Spleen (tissue), 11 donors: Measurements from ENCODE around the gene SMARCA4. TPM values are rescaled to one million over a fixed set of nuclear protein-coding genes. Genes with fewer than 3 reads are reported as not detected.

Experiments used
- DNase-seq: peaks from one replicate; pipeline ENCODE4 v3.0.0-alpha.2; 2020
- H3K27ac ChIP-seq, 8 donors: fragments of 200-600 bp; sonication (generic) in 7 of 8; 1 replicate in 4 of 8; 2 replicates in 4 of 8; pipeline versions ENCODE4 v1.5.0 to v1.8.0; 2016 to 2021; ENCODE audit warnings: inconsistent platforms in 4 of 8, mild to moderate bottlenecking in 4 of 8, moderate library complexity in 1 of 8
- H3K27me3 ChIP-seq, 7 donors: fragments of 200-600 bp; sonication (generic) in 6 of 7; replicated peaks in 1 of 7; 1 replicate in 4 of 7; 2 replicates in 3 of 7; pipeline versions ENCODE4 v1.5.0 to v1.8.0; 2016 to 2021; ENCODE audit warnings: inconsistent platforms in 3 of 7, mild to moderate bottlenecking in 1 of 7
- H3K36me3 ChIP-seq, 6 donors: fragments of 200-600 bp; sonication (generic) in 5 of 6; 1 replicate in 4 of 6; 2 replicates in 2 of 6; pipeline versions ENCODE4 v1.5.0 to v1.8.0; 2016 to 2021; ENCODE audit warnings: inconsistent platforms in 2 of 6
- H3K4me1 ChIP-seq, 6 donors: fragments of 200-600 bp; sonication (generic) in 5 of 6; 1 replicate in 3 of 6; 2 replicates in 3 of 6; pipeline versions ENCODE4 v1.5.0 to v1.8.0; 2016 to 2021; ENCODE audit warnings: inconsistent platforms in 3 of 6
- H3K4me3 ChIP-seq, 8 donors: fragments of 200-600 bp; sonication (generic) in 7 of 8; 1 replicate in 4 of 8; 2 replicates in 4 of 8; pipeline versions ENCODE4 v1.5.0 to v1.8.0; 2016 to 2021; ENCODE audit warnings: inconsistent platforms in 4 of 8, mild to moderate bottlenecking in 4 of 8, moderate library complexity in 2 of 8
- H3K9me3 ChIP-seq, 8 donors: fragments of 200-600 bp; sonication (generic) in 7 of 8; 1 replicate in 4 of 8; 2 replicates in 4 of 8; pipeline versions ENCODE4 v1.5.0 to v1.8.0; 2016 to 2021; ENCODE audit warnings: inconsistent platforms in 4 of 8
- CTCF ChIP-seq, 11 experiments: fragments of 200-600 bp in 7 of 11; fragments of 450-650 bp in 4 of 11; sonication (generic) in 4 of 11; IDR thresholded peaks in 8 of 11; conservative IDR thresholded peaks in 3 of 11; 1 replicate in 7 of 11; 2 replicates in 4 of 11; pipeline versions ENCODE4 v1.4.0 to v1.8.0; 2016 to 2021; ENCODE audit warnings: antibody characterized with exemption in 11 of 11, inconsistent platforms in 4 of 11, mild to moderate bottlenecking in 1 of 11
- POLR2A ChIP-seq, 3 donors: fragments of 450-650 bp; IDR thresholded peaks; one replicate each; pipeline ENCODE4 v1.5.1; 2017; ENCODE audit warnings: antibody characterized with exemption in 3 of 3, mild to moderate bottlenecking in 1 of 3
- POLR2AphosphoS5 ChIP-seq, 3 donors: sonication (generic); formaldehyde crosslinking; IDR thresholded peaks; one replicate each; pipeline ENCODE4 v1.5.1; 2017; ENCODE audit warnings: antibody characterized with exemption in 3 of 3
- WGBS, 5 donors: extraction: QIAGEN DNeasy Blood & Tissue Kit in 3 of 5; methylation state at CpG; one replicate each; pipeline versions ENCODE4 v1.1.5 to v1.1.7; 2013 to 2018; 5-methylcytosine and 5-hydroxymethylcytosine counted together
- intact Hi-C: fragments of 100-400 bp; cut with DNase I; formaldehyde crosslinking; loops from one replicate; pipeline ENCODE4 v1.15.0; 2023; ENCODE audit warnings: low total_unique reads
- polyA plus RNA-seq, 3 donors: library from polyadenylated mRNA; stranded (reverse); fragments of 200-250 nt; gene quantifications; one replicate each; pipeline ENCODE4 v1.2.1, GENCODE V29; 2013
- total RNA-seq, 7 donors: library from RNA; depleted of rRNA in 3 of 7; stranded (reverse); fragments of >200 nt in 3 of 7; fragmentation: NEBNext Ultra II Directional in 4 of 7; extraction: Animal tissue kit (Norgen Biotek cat#: 25700) in 4 of 7; gene quantifications; one replicate each; pipeline versions ENCODE4 v1.1.0 to v1.2.1, GENCODE V29; 2016 to 2021
- donor health status: healthy with polysubstance abuse.
- donor health status: DM: no; HTN: no; CAD: no; lungs with moderate emphysema.
- donor health status: DM: no; HTN: no; CAD: no.
- donor health status: Bipolar disorder and iron deficiency.
- donor health status: healthy.
- donor health status: DM: no; HTN: no; CAD: no.
- donor health status: DM: yes; HTN: yes; CAD: no.

Gene SMARCA4
- total and polyA plus RNA-seq, 10 donors: 41.6 to 95.6 (median 65.8) TPM

- Histone ChIP-seq H3K27me3 (no peaks in the 10 kb centered on the region), H3K4me3 (no peak overlapping the region), H3K36me3 (peaks cover 4 to 89% (median 75%) of the 10 kb centered on the region in 6 donors), H3K27ac (no peak overlapping the region), H3K4me1 (peaks cover 0 to 2% (median 0%) of the 10 kb centered on the region in 6 donors), H3K9me3 (no peaks in the 10 kb centered on the region)
- 92 to 97% (median 96%) methylated on average over 11 to 32 of the region's 32 CpGs for WGBS, 5 donors
- intact Hi-C loops: no loop called here
- DNase-seq: no peak
- TF ChIP-seq POLR2A (IDR thresholded peaks at IDR 0.05) (no peak), POLR2AphosphoS5 (IDR thresholded peaks at IDR 0.05) (no peak), CTCF (IDR thresholded peaks at IDR 0.05 in 8 of 11, conservative IDR thresholded peaks at IDR 0.05 in 3 of 11) (no peak)
Measured at GRCh38 chr19:10986301-10987127, 25.7 kb downstream of the SMARCA4 start.

DNA sequence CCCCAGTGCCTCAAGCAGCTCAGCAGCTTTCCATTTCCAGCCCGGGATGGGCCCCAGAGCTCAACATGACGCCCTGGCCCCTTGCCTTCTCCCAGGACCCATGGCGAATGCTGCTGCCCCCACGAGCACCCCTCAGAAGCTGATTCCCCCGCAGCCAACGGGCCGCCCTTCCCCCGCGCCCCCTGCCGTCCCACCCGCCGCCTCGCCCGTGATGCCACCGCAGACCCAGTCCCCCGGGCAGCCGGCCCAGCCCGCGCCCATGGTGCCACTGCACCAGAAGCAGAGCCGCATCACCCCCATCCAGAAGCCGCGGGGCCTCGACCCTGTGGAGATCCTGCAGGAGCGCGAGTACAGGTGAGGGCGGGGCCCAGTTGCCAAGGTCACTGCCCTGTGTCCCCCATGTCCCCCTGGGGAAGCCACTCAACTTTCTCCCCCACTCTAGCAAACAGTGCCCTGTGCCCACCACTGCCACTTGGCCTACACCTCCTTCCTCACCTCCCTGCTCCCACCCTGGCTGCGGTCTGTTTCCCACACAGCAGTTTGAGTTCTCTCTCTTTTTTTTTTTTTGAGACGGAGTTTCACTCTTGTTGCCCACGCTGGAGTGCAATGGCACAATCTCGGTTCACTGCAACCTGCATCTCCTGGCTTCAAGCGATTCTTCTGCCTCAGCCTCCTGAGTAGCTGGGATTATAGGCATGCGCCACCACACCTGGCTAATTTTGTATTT, 26.9 kb downstream of the SMARCA4 start:
- 94 to 99% (median 95%) methylated on average over 18 to 32 of the region's 32 CpGs for WGBS, 5 donors
- H3K9me3 ChIP-seq: no peaks in the 10 kb centered on the region
- H3K4me3 ChIP-seq: no peak overlapping the region
- DNase-seq: no peak
- no peaks in the 10 kb centered on the region for H3K27me3 ChIP-seq
- H3K36me3 ChIP-seq: peaks cover 4 to 96% (median 83%) of the 10 kb centered on the region in 6 donors
- intact Hi-C loops: no loop called here
- no peaks in the 10 kb centered on the region for H3K4me1 ChIP-seq
- no peak for TF ChIP-seq CTCF (IDR thresholded peaks at IDR 0.05 in 8 of 11, conservative IDR thresholded peaks at IDR 0.05 in 3 of 11)
- no peak for TF ChIP-seq POLR2A (IDR thresholded peaks at IDR 0.05)
- no peak for TF ChIP-seq POLR2AphosphoS5 (IDR thresholded peaks at IDR 0.05)
- H3K27ac ChIP-seq: no peak overlapping the region

DNA sequence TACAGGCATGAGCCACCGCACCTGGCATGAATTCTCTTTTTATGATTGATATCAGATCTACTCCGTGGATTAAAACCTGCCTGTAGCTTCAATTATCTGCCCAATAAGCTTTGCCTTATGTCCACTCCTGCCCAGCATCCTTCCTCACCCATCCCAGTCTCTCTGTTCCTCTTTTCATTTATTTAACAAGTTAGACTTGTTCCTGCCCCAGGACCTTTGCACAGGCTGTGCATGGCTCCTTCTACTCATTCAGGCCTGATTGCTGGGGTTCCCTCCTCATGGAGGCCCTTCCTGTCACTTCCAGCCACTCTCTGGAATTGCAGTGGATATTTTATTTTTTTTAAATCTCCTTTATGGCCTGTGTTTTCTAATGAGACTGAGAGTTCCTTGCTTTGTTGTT, 27.6 kb downstream of the SMARCA4 start:
- TF ChIP-seq POLR2AphosphoS5 (IDR thresholded peaks at IDR 0.05): no peak
- TF ChIP-seq CTCF (IDR thresholded peaks at IDR 0.05 in 8 of 11, conservative IDR thresholded peaks at IDR 0.05 in 3 of 11): no peak
- no peak for TF ChIP-seq POLR2A (IDR thresholded peaks at IDR 0.05)
- intact Hi-C loops: no loop called here
- Histone ChIP-seq H3K4me1 (no peaks in the 10 kb centered on the region), H3K9me3 (no peaks in the 10 kb centered on the region), H3K27me3 (no peaks in the 10 kb centered on the region), H3K36me3 (peaks cover 4 to 100% (median 88%) of the 10 kb centered on the region in 6 donors), H3K4me3 (no peak overlapping the region), H3K27ac (no peak overlapping the region)
- WGBS, 5 donors: 95 to 100% (median 97%) methylated on average over 2 of the region's 2 CpGs
- DNase-seq: no peak

DNA sequence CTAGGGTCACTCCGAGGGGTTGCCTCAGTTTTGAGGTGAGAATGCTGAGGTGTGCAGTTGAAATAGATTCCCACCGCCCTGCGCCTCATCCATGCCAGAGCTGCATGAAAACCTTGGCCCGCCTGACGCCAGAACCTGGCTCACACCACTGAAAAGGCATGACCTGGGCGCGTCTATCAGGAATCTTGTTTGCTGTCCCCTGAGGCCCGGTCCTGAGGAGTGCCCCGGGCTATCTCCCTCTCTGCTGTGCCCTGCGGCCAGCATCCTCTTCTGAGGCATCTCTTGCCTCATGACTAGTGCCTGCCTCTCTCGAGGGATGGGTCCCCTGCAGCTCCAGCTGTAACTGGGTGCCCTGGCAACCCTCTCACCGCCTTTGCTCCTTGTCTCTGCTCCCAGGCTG, 28.1 kb downstream of the SMARCA4 start:
- no peak for DNase-seq
- H3K27me3 ChIP-seq: no peaks in the 10 kb centered on the region
- no peak overlapping the region for H3K27ac ChIP-seq
- 91 to 97% (median 93%) methylated on average over 8 to 12 of the region's 12 CpGs for WGBS, 5 donors
- no peak for TF ChIP-seq POLR2AphosphoS5 (IDR thresholded peaks at IDR 0.05)
- TF ChIP-seq POLR2A (IDR thresholded peaks at IDR 0.05): no peak
- TF ChIP-seq CTCF (IDR thresholded peaks at IDR 0.05 in 8 of 11, conservative IDR thresholded peaks at IDR 0.05 in 3 of 11): no peak
- intact Hi-C loops: no loop called here
- H3K9me3 ChIP-seq: no peaks in the 10 kb centered on the region
- no peak overlapping the region for H3K4me3 ChIP-seq
- peaks cover 4 to 100% (median 88%) of the 10 kb centered on the region in 6 donors for H3K36me3 ChIP-seq
- H3K4me1 ChIP-seq: no peaks in the 10 kb centered on the region
